Neuronal stem cell (in vitro differentiated cells): ENCODE data around the gene SLC30A2.

Source experiments
- DNase-seq: peaks from one replicate; pipeline ENCODE4 v3.0.0-alpha.2; 2013; ENCODE audit warnings: low spot score
- H2AFZ ChIP-seq: one replicate; pipeline ENCODE4 v1.6.1; 2013; ENCODE audit warnings: mild to moderate bottlenecking, low read length, inconsistent platforms
- H2AK5ac ChIP-seq: 2 replicates; pipeline ENCODE4 v1.6.1; 2013; ENCODE audit warnings: low read depth, mild to moderate bottlenecking, inconsistent platforms, low read length, moderate library complexity, mixed read lengths
- H2BK120ac ChIP-seq: 2 replicates; pipeline ENCODE4 v1.6.1; 2013; ENCODE audit warnings: low read depth, mild to moderate bottlenecking, inconsistent platforms, low read length, moderate library complexity, mixed read lengths
- H2BK12ac ChIP-seq: one replicate; pipeline ENCODE4 v1.6.1; 2013; ENCODE audit warnings: low read length, inconsistent platforms
- H2BK15ac ChIP-seq: 2 replicates; pipeline ENCODE4 v1.6.1; 2013; ENCODE audit warnings: mild to moderate bottlenecking, low read length, inconsistent platforms, mixed read lengths
- H2BK5ac ChIP-seq: one replicate; pipeline ENCODE4 v1.6.1; 2013; ENCODE audit warnings: inconsistent platforms, mild to moderate bottlenecking, low read length, moderate library complexity
- H3K14ac ChIP-seq: one replicate; pipeline ENCODE4 v1.6.1; 2013; ENCODE audit warnings: low read length, inconsistent platforms
- H3K18ac ChIP-seq: 2 replicates; pipeline ENCODE4 v1.6.1; 2013; ENCODE audit warnings: low read length, inconsistent platforms
- H3K23ac ChIP-seq: 2 replicates; pipeline ENCODE4 v1.6.1; 2013; ENCODE audit warnings: low read depth, mild to moderate bottlenecking, mixed read lengths, low read length, inconsistent platforms; ENCODE audit not compliant: poor library complexity
- H3K27ac ChIP-seq: replicated peaks from 3 replicates; pipeline ENCODE4 v1.5.1; 2013; ENCODE audit warnings: low read length, inconsistent platforms
- H3K27me3 ChIP-seq, 3 experiments: 2 replicates each; pipeline ENCODE4 v1.6.1; 2013; ENCODE audit warnings: low read length in 3 of 3, mild to moderate bottlenecking in 2 of 3, inconsistent platforms in 1 of 3, low read depth in 1 of 3, mixed read lengths in 1 of 3, moderate library complexity in 1 of 3; ENCODE audit not compliant: control insufficient read depth in 3 of 3, insufficient read depth in 3 of 3
- H3K36me3 ChIP-seq, 2 donors: replicated peaks in 1 of 2; 2 replicates each; pipeline ENCODE4 v1.6.1; 2013; ENCODE audit warnings: low read length in 2 of 2; ENCODE audit not compliant: control insufficient read depth in 2 of 2, insufficient read depth in 2 of 2
- H3K4ac ChIP-seq: 2 replicates; pipeline ENCODE4 v1.6.1; 2013; ENCODE audit warnings: inconsistent platforms, mild to moderate bottlenecking, low read length, moderate library complexity
- H3K4me1 ChIP-seq, 2 donors: 1 replicate in 1 of 2; 2 replicates in 1 of 2; pipeline ENCODE4 v1.6.1; 2013; ENCODE audit warnings: low read length in 2 of 2, low read depth in 1 of 2; ENCODE audit not compliant: control insufficient read depth in 2 of 2, insufficient read depth in 1 of 2
- H3K4me2 ChIP-seq: one replicate; pipeline ENCODE4 v1.6.1; 2013; ENCODE audit warnings: mild to moderate bottlenecking, low read length, inconsistent platforms; ENCODE audit not compliant: insufficient read depth, poor library complexity, severe bottlenecking
- H3K4me3 ChIP-seq, 2 donors: 2 replicates each; pipeline ENCODE4 v1.5.1; 2013; ENCODE audit warnings: low read length in 2 of 2, mild to moderate bottlenecking in 2 of 2, inconsistent platforms in 1 of 2, moderate library complexity in 1 of 2
- H3K79me1 ChIP-seq: one replicate; pipeline ENCODE4 v1.6.1; 2013; ENCODE audit warnings: low read depth, mild to moderate bottlenecking, inconsistent platforms, low read length, moderate library complexity
- H3K9ac ChIP-seq: one replicate; pipeline ENCODE4 v1.6.1; 2013; ENCODE audit warnings: mild to moderate bottlenecking, low read depth, low read length, inconsistent platforms; ENCODE audit not compliant: poor library complexity
- H3K9me3 ChIP-seq, 2 donors: replicated peaks in 1 of 2; 2 replicates each; pipeline versions ENCODE3 to v1.6.1; 2013; ENCODE audit warnings: low read length in 2 of 2, mild to moderate bottlenecking in 2 of 2, inconsistent platforms in 1 of 2, low read depth in 1 of 2, mixed read lengths in 1 of 2, moderate library complexity in 1 of 2; ENCODE audit not compliant: control insufficient read depth in 2 of 2, insufficient read depth in 1 of 2
- H4K8ac ChIP-seq: one replicate; pipeline ENCODE4 v1.6.1; 2013; ENCODE audit warnings: low read depth, mild to moderate bottlenecking, inconsistent platforms, low read length, moderate library complexity
- H4K91ac ChIP-seq: one replicate; pipeline ENCODE4 v1.6.1; 2013; ENCODE audit warnings: low read length, low read depth, mild to moderate bottlenecking, inconsistent platforms; ENCODE audit not compliant: poor library complexity
- WGBS, 2 donors: extraction: QIAGEN DNeasy Blood & Tissue Kit; methylation state at CpG; one replicate each; pipeline ENCODE4 v1.1.7; 2013; ENCODE audit warnings: missing lambda C conversion rate in 2 of 2, mixed read lengths in 1 of 2; ENCODE audit not compliant: insufficient read length in 2 of 2, insufficient replicate concordance in 1 of 2; ENCODE audit errors: extremely low coverage in 2 of 2; 5-methylcytosine and 5-hydroxymethylcytosine counted together

Gene SLC30A2

GRCh38 chr1:26003756-26004155 is 42.2 kb downstream of the SLC30A2 start:
- H3K4ac ChIP-seq, result no peak overlapping the region
- no peak overlapping the region for H3K27ac ChIP-seq
- WGBS, 2 donors, result no CpG with 5 or more reads among the region's 2 CpGs
- no peak overlapping the region for H3K23ac ChIP-seq
- H2BK15ac ChIP-seq, result no peak overlapping the region
- peaks cover 0 to 7% (median 2%) of the 10 kb centered on the region in 3 experiments for H3K27me3 ChIP-seq
- no peak overlapping the region for H3K14ac ChIP-seq
- H3K18ac ChIP-seq, result no peak overlapping the region
- H3K4me2 ChIP-seq, result no peak overlapping the region
- H2BK120ac ChIP-seq, result no peak overlapping the region
- H3K9ac ChIP-seq, result no peak overlapping the region
- no peak overlapping the region for H3K4me3 ChIP-seq
- no peak for DNase-seq
- H2BK12ac ChIP-seq, result no peak overlapping the region
- H2BK5ac ChIP-seq, result no peak overlapping the region
- no peaks in the 10 kb centered on the region for H3K9me3 ChIP-seq
- no peak overlapping the region for H2AK5ac ChIP-seq
- peaks cover under 1 to 3% of the 10 kb centered on the region in 2 donors for H3K4me1 ChIP-seq
- H3K79me1 ChIP-seq, result no peaks in the 10 kb centered on the region
- no peaks in the 10 kb centered on the region for H3K36me3 ChIP-seq
- H4K8ac ChIP-seq, result no peak overlapping the region
- no peak overlapping the region for H2AFZ ChIP-seq
- H4K91ac ChIP-seq, result no peak overlapping the region

DNA sequence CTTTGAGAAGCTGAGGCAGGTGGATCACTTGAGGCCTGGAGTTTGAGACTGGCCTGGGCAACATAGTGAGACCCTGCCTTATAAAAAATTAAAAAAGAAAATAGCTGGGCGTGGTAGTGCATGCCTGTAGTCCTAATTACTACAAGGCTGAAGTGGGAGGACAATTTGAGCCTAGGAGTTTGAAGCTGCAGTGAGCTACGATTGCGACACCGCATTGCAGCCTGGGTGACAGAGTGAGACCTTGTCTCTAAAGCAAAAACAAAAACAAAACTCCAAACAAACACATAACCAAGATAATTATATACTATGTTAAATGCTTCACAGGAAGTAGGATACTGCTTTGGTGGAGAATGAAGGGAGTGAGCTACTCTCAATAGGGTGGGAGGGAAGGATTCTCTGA is 42.7 kb downstream of the SLC30A2 start:
- Histone ChIP-seq H4K8ac (no peak overlapping the region), H3K4me2 (no peak overlapping the region), H2AFZ (no peak overlapping the region), H2BK15ac (no peak overlapping the region), H4K91ac (no peak overlapping the region), H3K79me1 (no peaks in the 10 kb centered on the region), H2AK5ac (no peak overlapping the region), H3K4ac (no peak overlapping the region), H3K18ac (no peak overlapping the region), H3K14ac (no peak overlapping the region), H2BK12ac (no peak overlapping the region), H3K9ac (no peak overlapping the region), H3K23ac (no peak overlapping the region), H3K27ac (no peak overlapping the region), H3K27me3 (peaks cover 0 to 7% (median 2%) of the 10 kb centered on the region in 3 experiments), H3K4me3 (no peak overlapping the region), H3K36me3 (no peaks in the 10 kb centered on the region), H3K4me1 (peaks cover 5 to 6% of the 10 kb centered on the region in 2 donors), H2BK120ac (no peak overlapping the region), H3K9me3 (no peaks in the 10 kb centered on the region), H2BK5ac (no peak overlapping the region)
- no CpG with 5 or more reads among the region's 4 CpGs for WGBS, 2 donors
- no peak for DNase-seq

DNA sequence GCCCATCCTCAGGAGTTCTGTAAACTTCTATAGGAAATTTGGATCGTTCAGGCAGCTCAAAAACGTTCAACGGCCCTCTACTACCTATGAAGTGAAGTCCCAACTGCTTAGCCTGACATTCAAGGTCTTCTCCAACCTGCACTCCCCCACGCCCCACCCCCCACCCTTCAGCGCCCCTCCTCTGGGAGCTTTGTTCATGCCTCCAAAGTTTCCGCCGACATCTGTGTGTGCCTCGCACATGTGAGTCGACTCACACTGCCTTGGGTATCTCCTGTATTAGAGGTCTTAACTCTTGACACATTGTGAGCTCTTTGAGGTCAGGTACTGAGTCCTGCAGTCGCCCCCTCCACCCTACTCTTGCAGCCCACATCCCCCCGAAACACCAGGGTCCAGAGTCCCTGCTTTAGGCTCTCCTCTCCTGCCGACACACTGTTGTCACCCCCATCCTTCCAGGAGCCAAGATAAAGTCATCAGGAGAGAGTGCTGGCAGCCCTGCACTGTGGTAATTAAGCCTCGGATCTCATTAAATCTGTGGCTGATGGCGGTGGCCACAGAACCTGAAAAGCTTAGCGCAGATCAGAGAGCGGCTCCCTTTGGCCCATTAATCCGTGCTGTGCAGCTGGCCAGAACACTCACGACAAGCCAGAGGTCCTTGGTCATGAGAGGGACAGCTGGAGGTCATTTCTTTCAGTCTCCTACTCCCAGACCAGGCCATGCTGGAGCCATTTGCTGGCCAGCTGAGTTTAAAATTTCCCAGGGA is 46.7 kb downstream of the SLC30A2 start:
- Histone ChIP-seq H4K91ac (no peak overlapping the region), H3K36me3 (no peaks in the 10 kb centered on the region), H3K4me2 (no peak overlapping the region), H2BK15ac (peak overlapping the region; percentile 18), H3K27ac (no peak overlapping the region), H2AK5ac (peak overlapping the region; percentile 21), H3K79me1 (peaks cover 1% of the 10 kb centered on the region), H2BK12ac (no peak overlapping the region), H3K9me3 (no peaks in the 10 kb centered on the region), H3K9ac (no peak overlapping the region), H4K8ac (no peak overlapping the region), H3K4me1 (peaks cover 12 to 20% of the 10 kb centered on the region in 2 donors), H2AFZ (peak overlapping the region; percentile 84), H3K27me3 (no peaks in the 10 kb centered on the region), H3K4ac (no peak overlapping the region), H2BK5ac (no peak overlapping the region), H3K4me3 (no peak overlapping the region), H3K18ac (no peak overlapping the region), H3K23ac (no peak overlapping the region), H3K14ac (no peak overlapping the region), H2BK120ac (no peak overlapping the region)
- no peak for DNase-seq
- WGBS, 2 donors, result no CpG with 5 or more reads among the region's 18 CpGs

DNA sequence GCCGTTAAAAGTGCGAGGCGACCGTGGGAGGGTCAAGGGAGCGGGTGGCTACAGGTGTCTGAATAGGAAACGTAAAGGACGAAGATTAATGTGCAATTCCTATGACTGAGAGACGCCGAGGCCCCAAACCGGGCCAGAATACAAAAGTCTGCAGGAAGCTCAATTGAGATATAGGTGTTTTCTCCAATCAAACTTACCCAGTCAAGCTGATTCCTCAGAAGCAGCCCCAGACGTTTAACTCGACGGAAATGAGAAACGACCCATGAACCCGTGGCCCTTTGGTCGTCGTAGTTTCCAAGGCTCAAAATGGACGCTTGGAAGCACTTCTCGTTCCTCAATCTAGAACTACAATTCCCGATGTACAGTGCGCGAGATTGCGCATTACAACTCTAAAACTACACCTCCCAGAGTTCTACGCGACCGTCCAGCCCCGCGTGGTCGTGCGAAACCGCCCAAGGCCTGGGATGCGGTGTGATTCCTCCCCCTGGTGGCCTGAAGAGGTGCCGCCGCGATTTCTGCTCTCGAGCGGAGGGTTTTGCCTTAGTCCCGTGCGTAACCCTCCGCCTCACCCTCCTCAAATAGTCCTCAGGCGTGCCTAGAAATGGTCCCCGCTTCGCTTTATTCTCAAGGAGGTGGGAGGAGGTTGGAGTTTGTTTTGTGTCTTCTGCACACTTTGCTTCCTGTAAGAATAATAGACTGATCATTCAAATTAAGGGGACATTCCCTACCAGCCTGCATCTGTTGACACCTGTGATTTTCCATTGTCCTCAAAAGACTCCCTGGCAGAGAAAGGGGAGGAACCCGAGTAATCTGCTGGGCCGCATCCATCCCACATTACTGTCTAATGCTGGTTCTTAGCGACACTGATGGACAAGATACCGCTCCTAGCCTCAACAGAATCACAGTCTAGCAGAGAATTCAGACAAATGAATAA is 47.8 kb downstream of the SLC30A2 start, which contains the start of gene PAFAH2:
Gene PAFAH2, minus strand, starts transcription at position 236 of the 934 bp plus-strand sequence. CDS start 7,247 bp downstream, outside the sequence.
- H3K9ac ChIP-seq, result peak within 1 kb of the TSS; percentile 68
- H2AFZ ChIP-seq, result peak within 1 kb of the TSS; percentile 84
- H4K8ac ChIP-seq, result no peak within 1 kb of the TSS
- H3K36me3 ChIP-seq, result no peaks in the 10 kb centered on the region
- peak within 1 kb of the TSS; percentile 21 for H2AK5ac ChIP-seq
- peaks cover 1% of the 10 kb centered on the region for H3K79me1 ChIP-seq
- H3K27me3 ChIP-seq, result no peaks in the 10 kb centered on the region
- peaks cover 16 to 25% of the 10 kb centered on the region in 2 donors for H3K4me1 ChIP-seq
- no peak within 1 kb of the TSS for H2BK12ac ChIP-seq
- H2BK15ac ChIP-seq, result peak within 1 kb of the TSS; percentile 18
- peak within 1 kb of the TSS; percentile 20 for H3K18ac ChIP-seq
- H3K4me2 ChIP-seq, result peak within 1 kb of the TSS; percentile 87
- no peaks in the 10 kb centered on the region for H3K9me3 ChIP-seq
- H4K91ac ChIP-seq, result no peak within 1 kb of the TSS
- H3K27ac ChIP-seq, result no peak within 1 kb of the TSS
- no peak within 1 kb of the TSS for H3K14ac ChIP-seq
- H2BK5ac ChIP-seq, result peak within 1 kb of the TSS; percentile 45
- no peak within 1 kb of the TSS for H3K4ac ChIP-seq
- H3K4me3 ChIP-seq, result peak within 1 kb of the TSS; percentile 62 to 85
- no CpG with 5 or more reads among the region's 47 CpGs for WGBS, 2 donors
- no peak within 1 kb of the TSS for H2BK120ac ChIP-seq
- peak within 1 kb of the TSS; percentile 17 for H3K23ac ChIP-seq
- DNase-seq, result peak; percentile 99
